ENCODE measurements around the gene TOGARAM1.

The TOGARAM1 gene

DNA sequence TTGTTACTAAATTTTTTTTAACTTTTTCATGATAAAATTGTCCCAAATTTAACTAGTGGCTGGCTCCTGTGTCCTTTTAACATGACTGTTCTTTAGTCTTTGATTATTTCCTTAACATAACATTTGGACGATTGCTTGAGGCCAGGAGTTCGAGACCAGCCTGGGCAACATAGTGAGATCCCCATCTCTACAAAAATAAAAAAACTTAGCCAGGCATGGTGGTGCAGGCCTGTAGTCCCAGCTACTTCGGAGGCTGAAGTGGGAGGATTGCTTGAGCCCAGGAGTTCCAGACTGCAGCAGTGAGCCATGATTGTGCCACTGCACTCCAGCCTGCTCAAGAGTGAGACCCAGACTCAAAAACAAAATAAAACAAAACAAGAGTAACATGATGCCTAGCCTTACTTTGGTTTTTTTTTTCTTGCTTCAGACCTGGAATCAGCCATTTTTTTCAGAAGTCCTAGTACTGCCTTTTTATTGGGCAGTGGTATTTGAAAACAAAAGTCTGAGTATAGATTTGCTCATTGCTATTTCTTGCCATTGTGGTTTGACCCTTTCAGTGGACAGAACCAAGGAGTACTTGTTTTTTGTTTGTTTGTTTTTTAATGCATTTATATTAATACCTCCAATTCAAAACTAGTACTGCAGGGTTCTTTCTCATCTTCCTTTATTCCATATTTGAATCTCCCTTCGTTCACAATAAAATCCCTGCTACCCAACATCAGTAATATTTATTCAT lies 4.8 kb downstream of the TOGARAM1 start:
- no peak for DNase-seq

DNA sequence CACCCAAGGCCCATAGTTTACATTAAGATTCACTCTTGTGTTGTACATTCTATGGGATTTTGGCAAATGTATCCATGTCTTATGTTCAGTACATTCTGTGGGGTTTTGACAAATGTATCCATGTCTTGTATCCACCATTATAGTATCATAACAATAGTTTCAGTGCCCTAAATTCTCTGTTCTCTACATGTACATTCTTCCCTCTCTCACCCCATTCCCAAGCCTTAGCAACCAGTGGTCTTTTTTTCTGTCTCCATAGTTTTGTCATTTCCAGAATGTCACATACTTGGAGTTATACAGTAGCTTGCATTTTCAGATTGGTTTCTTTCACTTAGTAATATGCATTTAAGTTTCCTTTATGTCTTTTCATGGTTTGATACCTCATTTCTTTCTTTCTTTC lies 6.7 kb downstream of the TOGARAM1 start:
- no peak for DNase-seq

DNA sequence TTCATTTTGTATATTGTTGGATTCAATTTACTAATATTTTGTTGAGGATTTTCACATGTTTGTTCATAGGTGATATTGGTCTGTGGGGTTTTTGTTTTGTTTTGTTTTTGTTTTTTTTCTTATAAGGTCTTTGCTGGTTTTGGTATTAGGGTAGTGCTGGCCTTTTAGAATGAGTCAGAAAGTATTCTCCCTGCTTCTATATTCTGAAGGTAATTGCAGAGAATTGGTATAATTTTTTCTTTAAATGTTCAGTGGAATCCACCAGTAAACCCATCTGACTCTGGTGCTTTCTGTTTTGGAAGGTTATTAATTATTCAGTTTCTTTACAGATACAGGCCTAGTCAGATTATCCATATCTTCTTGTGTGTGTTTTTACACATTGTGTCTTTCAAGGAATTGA lies 8.9 kb downstream of the TOGARAM1 start:
- no peak for DNase-seq

DNA sequence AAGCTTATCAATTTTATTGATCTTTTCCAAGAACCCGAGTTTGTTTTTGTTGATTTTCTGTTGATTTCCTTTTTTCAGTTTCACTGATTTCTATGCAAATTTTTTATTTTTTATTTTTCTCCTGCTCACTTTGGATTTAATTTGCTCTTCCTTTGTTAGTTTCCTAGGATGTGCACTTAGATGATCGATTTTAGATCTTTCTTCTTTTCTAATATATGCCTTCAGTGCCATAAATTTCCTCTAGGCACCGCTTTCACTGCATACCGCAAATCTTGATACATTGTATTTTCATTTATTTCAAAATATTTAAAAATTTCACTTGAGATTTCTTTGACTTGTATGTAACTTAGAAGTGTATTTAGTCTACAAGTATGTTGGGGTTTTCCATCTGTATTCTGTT lies 9.5 kb downstream of the TOGARAM1 start:
- DNase-seq = no peak

DNA sequence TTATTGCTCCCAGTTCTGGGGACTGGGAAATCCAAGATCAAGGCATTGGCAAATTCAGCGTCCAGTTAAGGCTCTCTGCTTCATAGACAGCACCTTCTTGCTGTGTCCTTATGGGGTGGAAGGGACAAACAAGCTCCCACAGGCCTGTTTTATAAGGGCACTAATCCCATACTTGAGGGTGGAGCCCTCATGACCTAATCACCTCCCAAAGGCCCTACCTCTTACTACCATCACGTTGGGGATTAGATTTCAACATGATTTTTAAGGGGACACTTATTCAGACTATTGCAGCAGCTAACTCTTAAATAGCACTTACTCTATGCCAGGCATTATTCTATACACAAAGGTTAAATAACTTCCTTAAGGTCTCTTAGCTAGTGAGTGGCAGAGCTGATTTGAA lies 17.3 kb downstream of the TOGARAM1 start:
- no peak for DNase-seq

DNA sequence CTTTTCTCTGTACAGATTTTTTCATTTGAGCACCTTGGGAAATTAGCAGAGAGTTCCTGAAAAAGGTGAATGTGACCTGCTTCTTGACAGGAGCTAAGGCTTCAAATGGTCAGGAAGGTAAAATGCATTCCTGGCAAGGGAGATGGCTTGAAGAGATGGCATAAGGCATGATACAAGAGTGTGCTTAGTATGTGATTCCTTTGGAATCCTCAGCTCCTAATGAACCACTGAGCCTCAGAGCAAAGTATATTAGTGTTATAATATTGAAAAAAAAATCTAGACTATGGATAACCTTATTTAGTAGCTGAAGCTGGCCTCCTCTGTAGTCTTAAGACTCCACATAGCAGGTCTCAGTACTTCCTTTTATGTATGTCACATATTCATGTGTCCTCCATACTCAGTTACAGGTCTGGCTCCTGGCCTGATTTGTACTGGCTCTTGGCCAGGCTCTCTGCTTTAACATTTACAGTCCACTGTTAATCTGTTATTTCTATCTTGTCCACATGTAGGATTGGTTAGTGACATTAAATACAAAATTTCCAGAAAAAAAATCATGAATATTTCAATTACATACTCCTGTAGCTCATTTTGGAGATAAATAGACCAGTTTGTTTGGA lies 17.9 kb downstream of the TOGARAM1 start:
- no peak for DNase-seq

DNA sequence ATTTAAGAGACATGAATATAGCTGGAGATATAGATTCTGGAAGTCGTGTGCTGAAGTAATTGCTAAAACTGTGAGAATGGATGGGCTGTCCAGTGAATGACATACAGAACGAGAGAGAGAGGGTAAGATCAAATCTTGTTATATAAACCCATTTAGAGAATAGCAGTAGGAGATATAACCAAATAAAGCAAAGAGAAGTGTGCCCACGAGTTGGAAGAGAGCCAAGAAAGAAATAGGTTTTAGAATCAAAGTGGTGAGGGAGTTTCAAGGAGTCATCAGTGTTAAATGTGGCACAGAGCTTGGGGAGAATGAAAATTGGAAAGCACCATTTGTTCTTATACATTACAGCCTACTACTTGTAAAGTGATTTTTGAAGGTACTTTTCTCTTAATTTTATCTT lies 19.2 kb downstream of the TOGARAM1 start:
- DNase-seq = no peak

DNA sequence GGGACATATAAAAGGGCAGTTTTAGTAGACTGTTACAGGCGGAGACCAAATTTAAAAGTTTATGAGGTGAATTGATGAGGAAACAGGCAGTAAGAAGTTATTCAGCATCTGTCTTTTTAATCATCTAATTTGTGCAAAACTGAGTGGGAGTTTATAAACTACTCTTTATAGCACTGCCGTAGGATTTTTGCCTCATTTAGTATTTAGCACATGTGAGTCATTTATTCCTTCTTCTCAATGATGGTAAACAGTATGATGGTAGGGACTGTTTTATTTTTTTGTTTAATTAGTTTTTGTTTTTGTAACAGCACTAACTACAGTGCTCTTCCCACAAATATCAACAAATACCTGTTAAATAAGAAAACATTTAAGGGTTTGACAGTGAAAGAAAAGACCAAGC lies 20.6 kb downstream of the TOGARAM1 start:
- DNase-seq = no peak

DNA sequence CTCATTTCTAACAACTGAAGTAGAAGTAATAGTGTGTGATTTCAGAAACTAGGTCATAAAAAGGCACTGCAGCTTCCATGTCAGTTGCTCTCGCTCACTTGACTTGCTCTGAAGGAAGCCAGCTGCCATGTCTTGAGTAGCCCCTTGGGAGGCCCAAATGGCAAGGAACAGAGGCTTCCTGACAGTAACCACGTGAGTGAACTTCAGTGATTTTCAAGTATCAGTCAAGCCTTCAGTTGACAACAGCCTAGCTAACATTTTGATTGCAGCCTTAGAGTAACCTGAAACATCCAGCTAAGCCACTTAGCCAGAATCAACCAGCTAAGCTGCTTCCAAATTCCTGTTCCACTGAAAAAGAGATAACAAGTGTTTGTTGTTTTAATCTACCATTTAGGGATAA lies 26.7 kb downstream of the TOGARAM1 start:
- no peak for DNase-seq

DNA sequence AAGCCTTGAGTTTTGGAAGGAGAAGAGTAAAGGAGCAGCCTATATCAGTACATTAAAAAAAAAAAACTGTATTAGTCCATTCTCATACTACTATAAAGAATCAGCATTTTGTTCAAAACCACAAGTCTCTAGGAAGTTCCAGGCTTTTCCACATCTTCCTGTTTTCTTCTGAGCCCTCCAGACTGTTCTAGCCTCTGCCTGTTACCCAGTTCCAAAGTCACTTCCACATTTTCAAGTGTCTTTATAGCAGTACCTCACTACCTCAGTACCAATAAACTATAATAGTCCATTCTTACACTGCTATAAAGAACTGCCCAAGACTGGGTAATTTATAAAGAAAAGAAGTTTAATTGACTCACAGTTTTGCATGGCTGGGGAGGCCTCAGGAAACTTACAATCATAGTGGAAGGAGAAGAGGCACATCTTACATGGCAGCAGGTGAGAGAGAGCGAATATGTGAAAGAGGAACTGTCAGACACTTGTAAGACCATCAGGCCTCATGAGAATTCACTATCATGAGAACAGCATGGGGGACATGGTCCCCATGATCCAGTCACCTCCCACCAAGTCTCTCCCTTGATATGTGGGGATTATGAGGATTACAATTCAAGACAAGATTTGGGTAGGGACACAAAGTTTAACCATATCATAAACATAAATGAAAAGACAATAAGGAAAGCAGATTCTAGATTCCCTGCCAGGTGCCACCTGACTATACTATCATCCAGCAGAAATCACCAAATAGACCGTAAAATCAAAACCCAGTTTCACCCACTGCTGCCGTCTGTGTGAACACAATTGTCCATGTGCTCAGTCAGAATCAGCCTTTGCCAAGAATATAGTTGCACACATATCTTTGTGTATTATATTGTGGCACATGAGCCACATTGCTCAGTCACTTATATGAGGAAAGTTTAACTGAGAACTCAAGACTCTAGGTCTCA lies 27.8 kb downstream of the TOGARAM1 start:
- no peak for DNase-seq

DNA sequence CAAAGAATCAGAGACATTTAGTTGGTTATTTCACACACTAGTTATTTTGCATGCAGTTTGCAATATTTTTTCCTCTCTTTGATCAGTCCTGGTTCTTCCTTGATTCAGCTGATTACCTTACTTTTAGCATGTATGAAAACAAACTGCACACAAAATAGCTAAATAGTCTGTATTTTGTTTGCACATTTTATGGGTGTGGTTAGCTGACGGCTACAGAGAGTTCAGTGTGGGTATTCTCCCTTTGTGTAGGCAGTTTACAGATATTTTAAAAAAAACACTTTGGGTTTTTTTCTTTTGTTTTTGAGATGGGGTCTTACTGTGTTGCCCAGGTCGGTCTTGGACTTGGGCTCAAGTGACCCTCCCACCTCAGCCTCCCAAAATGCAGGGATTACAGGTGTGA lies 28.5 kb downstream of the TOGARAM1 start:
- DNase-seq = no peak

DNA sequence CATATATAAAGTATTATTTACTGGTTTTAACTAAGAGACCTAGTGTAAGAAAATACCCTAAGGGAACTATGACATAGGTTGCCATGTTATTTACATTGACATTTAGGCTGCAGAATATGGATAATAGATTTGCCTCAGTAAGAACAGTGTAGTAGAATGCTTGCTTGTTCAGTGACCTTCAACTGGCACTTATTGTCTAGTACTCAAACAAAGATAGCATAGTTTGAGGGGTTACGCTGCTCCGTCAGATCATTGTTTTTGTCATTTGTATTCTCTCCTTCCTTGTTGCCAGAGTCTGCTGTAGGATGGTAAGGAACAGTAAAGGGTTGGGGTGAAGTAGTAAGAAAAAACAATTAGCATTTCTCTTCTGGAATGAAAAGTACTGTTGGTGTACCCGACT lies 33.2 kb downstream of the TOGARAM1 start:
- no peak for DNase-seq

DNA sequence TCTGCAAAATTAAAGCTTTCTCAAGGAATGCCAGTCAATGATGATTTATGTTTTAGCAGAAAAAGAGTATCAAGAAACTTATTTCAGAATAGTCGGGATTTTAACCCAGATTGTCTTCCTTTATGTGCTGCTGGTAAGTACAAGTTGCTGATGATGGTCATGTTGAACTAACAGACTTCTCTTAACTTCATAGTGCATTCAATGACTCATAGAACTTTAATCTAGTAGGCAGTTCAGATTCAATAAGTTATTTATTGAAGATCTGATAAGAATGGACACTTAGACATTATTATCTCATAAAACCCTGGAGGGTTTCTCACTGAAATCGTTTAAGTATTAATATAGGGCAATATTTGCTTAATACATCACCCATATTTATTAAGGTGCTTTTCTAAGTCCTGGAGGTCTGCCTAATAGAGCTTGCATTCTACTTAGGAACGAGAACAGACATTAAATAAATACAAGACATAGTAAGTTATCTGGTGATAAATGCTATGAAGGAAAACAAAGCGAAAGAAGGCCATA lies 33.8 kb downstream of the TOGARAM1 start:
- no peak for DNase-seq

DNA sequence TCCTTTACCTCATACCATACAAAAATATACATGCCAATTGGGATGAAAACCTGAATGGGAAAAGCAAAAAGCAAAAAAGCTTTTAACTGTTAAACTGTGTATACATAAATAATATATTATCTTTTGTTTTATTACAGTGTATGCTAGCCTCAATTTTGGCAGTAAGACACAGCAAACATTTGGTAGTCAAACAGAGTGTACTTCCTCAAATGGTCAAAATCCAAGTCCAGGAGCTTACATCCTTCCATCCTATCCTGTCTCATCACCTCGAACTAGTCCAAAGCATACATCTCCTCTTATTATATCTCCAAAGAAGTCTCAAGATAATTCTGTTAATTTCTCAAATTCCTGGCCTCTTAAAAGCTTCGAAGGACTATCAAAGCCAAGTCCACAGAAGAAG lies 41.9 kb downstream of the TOGARAM1 start:
- DNase-seq = no peak

DNA sequence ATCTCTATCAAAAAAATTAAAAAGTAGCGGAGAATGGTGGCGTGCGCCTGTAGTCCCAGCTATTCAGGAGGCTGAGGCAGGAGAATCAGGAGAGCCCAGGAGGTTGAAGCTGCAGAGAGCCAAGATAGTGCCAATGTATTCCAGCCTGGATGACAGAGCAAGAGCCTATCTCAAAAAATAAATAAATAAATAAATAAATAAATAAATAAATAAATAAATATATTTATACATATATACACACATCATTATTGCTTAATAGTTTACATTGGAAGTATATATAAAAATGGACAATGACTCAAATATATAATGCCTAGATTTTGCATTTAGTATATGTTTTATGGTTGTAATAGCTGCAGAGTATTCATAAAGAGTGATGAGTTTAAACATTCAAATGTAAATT lies 53.1 kb downstream of the TOGARAM1 start:
- DNase-seq = no peak

DNA sequence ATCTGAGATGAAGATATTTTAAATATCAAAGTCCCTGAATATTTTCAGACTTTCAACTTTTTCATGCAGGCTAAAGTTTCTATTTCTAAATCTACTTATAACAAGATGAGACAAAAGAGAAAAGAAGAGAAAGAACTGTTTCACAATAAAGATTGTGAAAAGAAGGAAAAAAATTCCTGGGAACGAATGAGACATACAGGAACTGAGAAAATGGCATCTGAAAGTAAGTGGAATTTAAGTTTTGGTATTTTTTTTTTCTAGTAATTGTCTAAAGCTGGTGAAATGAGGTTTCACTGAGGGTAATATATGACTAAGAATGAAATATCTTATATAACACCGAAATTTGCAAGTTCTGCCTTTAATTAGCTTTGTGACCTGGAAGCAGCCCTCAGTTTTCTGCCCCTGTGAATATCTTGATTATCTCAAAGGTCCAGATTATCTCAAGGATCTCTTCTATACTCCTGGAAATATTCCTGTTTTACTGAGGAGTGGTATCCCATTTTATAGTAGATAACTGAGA lies 66.2 kb downstream of the TOGARAM1 start:
- DNase-seq = no peak

DNA sequence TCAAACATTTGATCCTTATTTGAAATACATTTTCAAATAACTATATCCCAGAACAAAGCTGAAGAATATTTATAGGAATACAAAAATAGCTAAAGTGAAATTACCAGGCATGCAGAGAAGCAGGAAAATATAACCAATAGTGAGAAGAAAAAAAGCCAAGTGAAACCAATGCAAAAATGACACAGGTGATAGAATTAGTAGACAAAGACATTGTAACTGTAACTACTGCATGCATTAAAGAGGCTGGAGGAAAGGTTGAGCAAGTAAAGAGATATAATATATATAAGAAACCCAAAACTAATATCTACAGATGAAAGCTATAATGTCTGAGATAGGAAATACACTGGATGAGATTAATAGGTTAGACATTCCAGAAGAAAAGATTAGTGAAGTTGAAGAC lies 72.7 kb downstream of the TOGARAM1 start:
- no peak for DNase-seq

DNA sequence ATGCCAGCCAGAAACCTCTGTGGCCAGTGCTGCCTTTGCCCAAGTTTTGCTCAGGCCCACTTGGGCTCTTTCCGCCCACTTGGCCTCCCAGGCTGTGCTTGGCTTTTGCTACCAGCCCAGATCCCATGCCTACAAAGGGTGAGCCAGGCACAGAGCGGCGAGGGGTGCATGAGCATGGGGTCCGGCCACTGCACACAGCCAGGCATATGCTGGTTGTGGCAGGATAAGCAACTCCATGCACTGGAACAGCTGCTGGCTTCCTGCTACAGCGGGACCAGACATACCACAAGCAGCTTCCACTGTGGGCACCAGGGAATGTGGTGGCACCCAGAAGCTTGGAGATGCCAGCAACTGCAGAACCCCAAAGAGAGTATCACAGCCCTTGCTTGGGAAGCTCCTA lies 76.3 kb downstream of the TOGARAM1 start:
- no peak for DNase-seq

DNA sequence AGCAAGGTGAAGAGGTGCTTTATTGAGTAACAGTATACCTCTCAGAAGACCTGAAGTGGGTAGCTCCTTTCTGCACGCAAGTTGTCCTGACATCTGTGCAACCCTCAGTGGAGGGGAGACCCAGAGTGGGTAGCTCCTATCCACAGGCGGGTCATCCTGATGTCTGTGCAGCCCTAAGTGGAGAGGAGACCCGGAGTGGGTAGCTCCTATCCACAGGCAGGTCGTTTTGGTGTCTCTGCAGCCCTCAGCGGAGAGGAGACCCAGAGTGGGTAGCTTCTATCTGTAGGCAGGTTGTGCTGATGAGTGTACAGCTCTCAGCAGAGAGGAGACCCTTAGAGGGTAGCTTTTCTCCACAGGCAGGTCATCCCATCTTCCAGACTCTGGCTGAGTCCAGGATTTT lies 76.9 kb downstream of the TOGARAM1 start:
- DNase-seq = no peak

DNA sequence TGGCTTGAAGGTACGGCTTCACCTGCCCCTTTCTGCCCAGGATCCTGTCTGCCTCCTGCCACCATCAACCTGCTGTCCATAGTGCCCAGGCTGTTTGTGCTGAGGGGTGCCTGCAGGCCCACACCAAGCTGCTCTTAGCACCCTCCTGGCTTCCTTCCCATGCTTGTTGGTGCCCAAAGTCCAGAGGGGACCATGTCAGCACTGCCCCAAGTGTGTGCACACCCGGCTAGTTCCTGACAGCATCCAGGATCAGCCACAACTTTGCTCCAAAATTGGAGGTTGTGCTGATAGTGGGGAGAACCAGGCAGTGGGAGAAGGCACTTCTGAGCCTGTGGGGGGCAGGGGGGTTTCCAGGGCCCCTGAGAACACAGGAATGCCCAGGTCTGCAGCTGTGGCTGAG lies 77.4 kb downstream of the TOGARAM1 start:
- no peak for DNase-seq

DNA sequence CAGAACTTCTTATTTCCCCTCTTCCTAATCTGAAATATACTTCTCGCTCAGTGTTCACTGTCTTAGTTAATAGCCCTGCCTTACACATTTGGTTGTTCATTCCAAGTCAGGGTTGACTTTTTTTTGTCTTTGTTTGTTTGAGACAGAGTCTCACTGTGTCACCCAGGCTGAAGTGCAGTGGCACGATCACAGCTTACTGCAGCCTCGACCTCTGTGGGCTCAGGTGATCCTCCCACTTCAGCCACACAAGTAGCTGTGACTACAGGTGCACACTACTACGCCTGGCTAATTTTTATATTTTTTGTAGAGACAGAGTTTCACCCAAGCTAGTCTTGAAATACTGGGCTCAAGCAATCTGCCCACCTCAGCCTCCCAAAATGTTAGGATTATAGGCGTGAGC lies 79.7 kb downstream of the TOGARAM1 start:
- DNase-seq = no peak

DNA sequence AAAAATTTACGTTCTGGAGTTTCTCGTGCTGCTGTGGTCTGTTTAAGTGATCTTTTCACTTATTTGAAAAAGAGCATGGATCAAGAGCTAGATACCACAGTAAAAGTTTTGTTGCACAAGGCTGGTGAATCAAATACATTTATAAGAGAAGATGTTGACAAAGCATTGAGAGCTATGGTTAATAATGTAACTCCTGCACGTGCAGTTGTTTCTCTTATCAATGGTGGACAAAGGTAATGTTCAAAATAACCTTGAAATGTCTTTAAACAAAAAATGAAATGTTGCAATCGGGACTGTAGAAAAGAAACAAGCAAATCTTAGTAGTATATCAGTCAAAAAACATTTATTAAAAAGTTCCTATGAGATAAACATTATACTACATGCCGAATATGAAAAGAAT lies 82.6 kb downstream of the TOGARAM1 start:
- DNase-seq = no peak

DNA sequence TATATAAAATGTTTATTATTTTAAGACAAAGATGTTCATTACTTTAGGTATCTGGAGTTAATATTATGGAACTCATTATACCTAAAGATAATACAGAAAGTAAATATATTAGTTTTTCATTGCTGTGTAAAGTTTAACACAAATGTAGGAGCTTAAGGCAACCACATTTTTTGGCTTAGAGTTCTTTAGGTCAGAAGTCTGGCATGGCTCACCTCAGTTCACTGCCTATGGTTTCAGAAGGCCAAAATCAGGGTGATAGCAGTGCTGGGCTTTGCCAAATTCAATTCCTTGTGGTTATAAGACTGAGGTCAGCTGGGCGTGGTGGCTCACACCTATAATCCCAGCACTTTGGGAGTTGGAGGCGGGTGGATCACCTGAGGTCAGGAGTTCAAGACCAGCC lies 86.4 kb downstream of the TOGARAM1 start:
- no peak for DNase-seq

Measured in activated gamma-delta T cell treated with Interleukin-2 at 50 U/mL for 16 hours (primary cell).